HEK293 (cell line): ENCODE results near the gene IL4I1.

Experiments used
- CTCF ChIA-PET: fragments of 350-600 bp; formaldehyde crosslinking; extraction: SDS; loops from one replicate; lab custom pipeline; 2021; ENCODE audit warnings: antibody characterized with exemption; lab: Yijun Ruan, JAX
- POLR2A ChIA-PET: fragments of 300-600 bp; formaldehyde crosslinking; extraction: SDS; loops from one replicate; lab custom pipeline; 2020; ENCODE audit warnings: antibody characterized with exemption, inconsistent platforms; lab: Yijun Ruan, JAX
- H3K27ac ChIP-seq: fragments of 200-500 bp; sonication (Bioruptor generic); 2 replicates; pipeline ENCODE4 v1.5.1; 2014; ENCODE audit warnings: low read depth, low read length, control low read depth, inconsistent platforms; ENCODE audit errors: extremely low read depth
- H3K36me3 ChIP-seq, 2 experiments: fragments of 200-500 bp in 1 of 2; sonication (Bioruptor generic) in 1 of 2; 1 replicate in 1 of 2; 2 replicates in 1 of 2; pipeline ENCODE4 v1.5.1; 2014 to 2017; ENCODE audit warnings: inconsistent platforms in 2 of 2, low read length in 2 of 2; ENCODE audit not compliant: control insufficient read depth in 2 of 2, insufficient read depth in 1 of 2
- H3K4me1 ChIP-seq: fragments of 200-500 bp; sonication (Bioruptor generic); 2 replicates; pipeline ENCODE4 v1.5.1; 2014; ENCODE audit warnings: mild to moderate bottlenecking, low read length, inconsistent platforms; ENCODE audit not compliant: control insufficient read depth, insufficient read depth
- H3K4me3 ChIP-seq: 2 replicates; pipeline ENCODE4 v1.5.1; 2011; ENCODE audit warnings: low read depth, mild to moderate bottlenecking, control low read depth, low read length, moderate library complexity
- H3K9me3 ChIP-seq: fragments of 200-500 bp; sonication (Bioruptor generic); 2 replicates; pipeline ENCODE4 v1.5.1; 2014; ENCODE audit warnings: low read depth, low read length, inconsistent platforms; ENCODE audit not compliant: control insufficient read depth, insufficient read depth
- GLIS1 ChIP-seq: fragments of 450-650 bp; formaldehyde crosslinking; IDR thresholded peaks from 2 replicates; pipeline ENCODE4 v1.5.1; 2016; ENCODE audit warnings: missing biosample characterization, missing genetic modification characterization
- KLF1 ChIP-seq: fragments of 450-650 bp; formaldehyde crosslinking; IDR thresholded peaks from 2 replicates; pipeline ENCODE4 v1.5.1; 2016; ENCODE audit warnings: missing biosample characterization, missing genetic modification characterization
- KLF10 ChIP-seq: fragments of 450-650 bp; IDR thresholded peaks from 2 replicates; pipeline ENCODE4 v1.5.1; 2018; ENCODE audit warnings: missing biosample characterization, mild to moderate bottlenecking, missing genetic modification characterization
- KLF9 ChIP-seq: fragments of 450-650 bp; formaldehyde crosslinking; IDR thresholded peaks from 2 replicates; pipeline ENCODE4 v1.5.1; 2016; ENCODE audit warnings: missing biosample characterization, missing genetic modification characterization, low read depth
- SP7 ChIP-seq: fragments of 450-650 bp; formaldehyde crosslinking; IDR thresholded peaks from 2 replicates; pipeline ENCODE4 v1.5.1; 2016; ENCODE audit warnings: missing biosample characterization, missing genetic modification characterization
- TSHZ1 ChIP-seq: fragments of 450-650 bp; formaldehyde crosslinking; IDR thresholded peaks from 2 replicates; pipeline ENCODE4 v1.5.1; 2016; ENCODE audit warnings: missing biosample characterization, missing genetic modification characterization, borderline replicate concordance
- YY1 ChIP-seq: fragments of 450-650 bp; formaldehyde crosslinking; IDR thresholded peaks from 2 replicates; pipeline ENCODE4 v1.5.1; 2018; ENCODE audit warnings: missing biosample characterization, missing genetic modification characterization
- ZNF155 ChIP-seq: fragments of 450-650 bp; formaldehyde crosslinking; IDR thresholded peaks from 2 replicates; pipeline ENCODE4 v1.5.1; 2016; ENCODE audit warnings: missing biosample characterization, missing genetic modification characterization
- ZNF174 ChIP-seq: fragments of 450-650 bp; formaldehyde crosslinking; IDR thresholded peaks from 2 replicates; pipeline ENCODE4 v1.5.0; 2017; ENCODE audit warnings: missing biosample characterization, mild to moderate bottlenecking, missing genetic modification characterization
- ZNF362 ChIP-seq: fragments of 450-650 bp; formaldehyde crosslinking; IDR thresholded peaks from 2 replicates; pipeline ENCODE4 v1.5.1; 2016; ENCODE audit warnings: missing biosample characterization, missing genetic modification characterization
- ZNF391 ChIP-seq: fragments of 450-650 bp; formaldehyde crosslinking; IDR thresholded peaks from 2 replicates; pipeline ENCODE4 v1.5.1; 2016; ENCODE audit warnings: low read depth, missing biosample characterization, missing genetic modification characterization, borderline replicate concordance
- ZNF398 ChIP-seq: fragments of 450-650 bp; formaldehyde crosslinking; IDR thresholded peaks from 2 replicates; pipeline ENCODE4 v1.5.1; 2017; ENCODE audit warnings: missing biosample characterization, missing genetic modification characterization
- ZNF639 ChIP-seq: fragments of 450-650 bp; formaldehyde crosslinking; IDR thresholded peaks from 2 replicates; pipeline ENCODE4 v1.5.1; 2016; ENCODE audit warnings: missing biosample characterization, missing genetic modification characterization
- ZNF658 ChIP-seq: fragments of 450-650 bp; formaldehyde crosslinking; IDR thresholded peaks from 2 replicates; pipeline ENCODE4; 2016; ENCODE audit warnings: missing biosample characterization, missing genetic modification characterization
- ZNF707 ChIP-seq: fragments of 450-650 bp; formaldehyde crosslinking; IDR thresholded peaks from 2 replicates; pipeline ENCODE4 v1.5.1; 2016; ENCODE audit warnings: missing biosample characterization, missing genetic modification characterization
- ZNF777 ChIP-seq: fragments of 450-650 bp; formaldehyde crosslinking; IDR thresholded peaks from 2 replicates; pipeline ENCODE4 v1.5.1; 2017; ENCODE audit warnings: missing biosample characterization, missing genetic modification characterization, borderline replicate concordance
- ZNF830 ChIP-seq: fragments of 450-650 bp; IDR thresholded peaks from 2 replicates; pipeline ENCODE4 v1.5.0; 2018; ENCODE audit warnings: missing biosample characterization, missing genetic modification characterization, low read depth, mild to moderate bottlenecking, moderate library complexity
- ZNF843 ChIP-seq: fragments of 450-650 bp; formaldehyde crosslinking; IDR thresholded peaks from 2 replicates; pipeline ENCODE4 v1.5.1; 2016; ENCODE audit warnings: missing biosample characterization, missing genetic modification characterization

The IL4I1 gene

GRCh38 chr19:49931293-49932040, 34.8 kb upstream of the IL4I1 start:
- no peak overlapping the region for H3K27ac ChIP-seq
- H3K9me3 ChIP-seq: no peaks in the 10 kb centered on the region
- no peak for TF ChIP-seq KLF10 (tag by site-specific recombination)
- no peak for TF ChIP-seq ZNF843 (tag by site-specific recombination)
- TF ChIP-seq GLIS1: peak; percentile 43
- no peak for TF ChIP-seq ZNF707 (tag by site-specific recombination)
- no peak for TF ChIP-seq ZNF830 (tag by site-specific recombination)
- H3K36me3 ChIP-seq: peaks cover 13 to 28% of the 10 kb centered on the region in 2 experiments; a peak in 2 of 3 replicates
- no peak overlapping the region for H3K4me3 ChIP-seq
- H3K4me1 ChIP-seq: peaks cover 9% of the 10 kb centered on the region
- CTCF ChIA-PET: interaction anchor here (0.6 kb wide), 1 partner anchor 49 kb away, joined by 3 read pairs; no protein-coding TSS in a partner anchor
- POLR2A ChIA-PET: no interaction called here

GRCh38 chr19:49930483-49931011, 33.9 kb upstream of the IL4I1 start:
- peaks cover 22 to 32% of the 10 kb centered on the region in 2 experiments for H3K36me3 ChIP-seq
- H3K9me3 ChIP-seq: no peaks in the 10 kb centered on the region
- H3K4me3 ChIP-seq: no peak overlapping the region
- POLR2A ChIA-PET: interaction anchor here (1.0 to 2.8 kb wide), 23 partner anchors 9 to 435 kb away, joined by 3 to 41 read pairs (median 6); partner anchors contain the start of genes AKT1S1, FUZ, MED25 and PNKP
- peaks cover 9% of the 10 kb centered on the region for H3K4me1 ChIP-seq
- TF ChIP-seq ZNF777 (tag by site-specific recombination): no peak
- TF ChIP-seq KLF1: 0 out of 2 replicates have a peak, but pooled peaks have one; percentile 63
- TF ChIP-seq KLF9 (tag by site-specific recombination): peak; percentile 33; the same call in 1 of the 2 replicates
- CTCF ChIA-PET: interaction anchor here (0.6 to 1.0 kb wide), 4 partner anchors 21 to 213 kb away, joined by 3 to 4 read pairs (median 4); no protein-coding TSS in a partner anchor
- H3K27ac ChIP-seq: no peak overlapping the region

- ChIA-PET POLR2A (interaction anchor here (0.5 to 3.2 kb wide), 41 partner anchors 8 to 534 kb away, joined by 3 to 41 read pairs (median 6); partner anchors contain the start of genes AKT1S1, ALDH16A1, AP2A1 and FUZ), CTCF (interaction anchor here (0.6 to 3.6 kb wide), 8 partner anchors 9 to 67 kb away, joined by 3 to 29 read pairs (median 4); no protein-coding TSS in a partner anchor)
- peak overlapping the region; percentile 85 for H3K4me3 ChIP-seq
- H3K9me3 ChIP-seq: no peaks in the 10 kb centered on the region
- H3K36me3 ChIP-seq: peaks cover 29 to 39% of the 10 kb centered on the region in 2 experiments
- H3K27ac ChIP-seq: peak overlapping the region; percentile 99
- peaks cover 9% of the 10 kb centered on the region for H3K4me1 ChIP-seq
- TF ChIP-seq KLF9 (tag by site-specific recombination) (peak; percentile 71), ZNF398 (tag by site-specific recombination) (peak; percentile 77), SP7 (tag by site-specific recombination) (no peak; the same call in 1 of the 2 replicates), ZNF658 (tag by site-specific recombination) (peak; percentile 79; the same call in 1 of the 2 replicates), ZNF639 (tag by site-specific recombination) (no peak), YY1 (tag by site-specific recombination) (no peak; the same call in 1 of the 2 replicates), ZNF155 (tag by site-specific recombination) (no peak), ZNF362 (no peak), TSHZ1 (tag by site-specific recombination) (peak; percentile 37; the same call in 1 of the 2 replicates), ZNF391 (no peak; the same call in 1 of the 2 replicates), ZNF174 (tag by site-specific recombination) (no peak), ZNF777 (tag by site-specific recombination) (no peak)
Measured at GRCh38 chr19:49929611-49930482, 33.2 kb upstream of the IL4I1 start.
